GM12878 (cell line): ENCODE results near the gene PI4KB. TPM values are rescaled to one million over a fixed set of nuclear protein-coding genes. Genes with fewer than 3 reads are reported as not detected.
A peak's percentile ranks its signal among the peaks of the same experiment; 100 is the strongest.

Source experiments
- IKZF1 ChIP-seq: fragments of 450-650 bp; conservative IDR thresholded peaks from 2 replicates; pipeline ENCODE4 v1.6.1; 2017; ENCODE audit warnings: antibody characterized with exemption, mild to moderate bottlenecking
- MTA3 ChIP-seq: IDR thresholded peaks from 2 replicates; pipeline ENCODE4 v1.6.1; 2012; ENCODE audit warnings: low read length, inconsistent platforms, borderline replicate concordance
- NFIC ChIP-seq: IDR thresholded peaks from 2 replicates; pipeline ENCODE4 v1.6.1; 2012; ENCODE audit warnings: low read depth, mild to moderate bottlenecking, inconsistent platforms, low read length, moderate library complexity
- PML ChIP-seq: IDR thresholded peaks from 2 replicates; pipeline ENCODE4 v1.6.1; 2012; ENCODE audit warnings: low read length, inconsistent platforms
- STAT1 ChIP-seq: fragments of 450-650 bp; conservative IDR thresholded peaks from 2 replicates; pipeline ENCODE4 v1.6.1; 2014; ENCODE audit warnings: antibody characterized with exemption, mild to moderate bottlenecking
- polyA plus RNA-seq, 11 experiments: library from polyadenylated mRNA; depleted of rRNA in 4 of 11; unstranded in 6 of 11; stranded (reverse) in 5 of 11; fragments of >200 nt; fragmentation: Nextera tagmentation in 4 of 11; fragmentation: Illumina TruSeq in 1 of 11; extraction: Ambion mirVana in 4 of 11; extraction: Trizol in 1 of 11; gene quantifications; 1 replicate in 1 of 11; 2 replicates in 10 of 11; pipeline versions ENCODE4 v1.2.1 to v1.2.3, GENCODE V29; 2011 to 2016; ENCODE audit warnings: inconsistent platforms in 2 of 11, missing spikeins in 2 of 11, low read depth in 1 of 11
- total RNA-seq, 4 experiments: library from RNA; depleted of rRNA in 3 of 4; stranded (reverse); fragments of >200 nt in 3 of 4; fragmentation: Illumina TruSeq in 1 of 4; extraction: Trizol in 1 of 4; gene quantifications; 2 replicates each; pipeline versions ENCODE4 v1.2.1 to v1.2.3, GENCODE V29; 2013 to 2021
- TF ChIP-seq, protein P1 (sequence below): IDR thresholded peaks from 2 replicates; pipeline ENCODE4 v1.6.1; 2012; ENCODE audit warnings: low read length, inconsistent platforms
- TF ChIP-seq, protein P2 (sequence below): fragments of 450-650 bp; IDR thresholded peaks from 2 replicates; pipeline ENCODE4 v1.6.1; 2017; ENCODE audit warnings: mild to moderate bottlenecking, low read depth, inconsistent platforms; ENCODE audit not compliant: poor library complexity, severe bottlenecking

Gene PI4KB
- total and polyA plus RNA-seq, 10 of the 15 experiments (the other 5 are each of a cell fraction or from before 2014, with no cell fraction given): 3.3 to 88.3 (median 51.7) TPM

DNA sequence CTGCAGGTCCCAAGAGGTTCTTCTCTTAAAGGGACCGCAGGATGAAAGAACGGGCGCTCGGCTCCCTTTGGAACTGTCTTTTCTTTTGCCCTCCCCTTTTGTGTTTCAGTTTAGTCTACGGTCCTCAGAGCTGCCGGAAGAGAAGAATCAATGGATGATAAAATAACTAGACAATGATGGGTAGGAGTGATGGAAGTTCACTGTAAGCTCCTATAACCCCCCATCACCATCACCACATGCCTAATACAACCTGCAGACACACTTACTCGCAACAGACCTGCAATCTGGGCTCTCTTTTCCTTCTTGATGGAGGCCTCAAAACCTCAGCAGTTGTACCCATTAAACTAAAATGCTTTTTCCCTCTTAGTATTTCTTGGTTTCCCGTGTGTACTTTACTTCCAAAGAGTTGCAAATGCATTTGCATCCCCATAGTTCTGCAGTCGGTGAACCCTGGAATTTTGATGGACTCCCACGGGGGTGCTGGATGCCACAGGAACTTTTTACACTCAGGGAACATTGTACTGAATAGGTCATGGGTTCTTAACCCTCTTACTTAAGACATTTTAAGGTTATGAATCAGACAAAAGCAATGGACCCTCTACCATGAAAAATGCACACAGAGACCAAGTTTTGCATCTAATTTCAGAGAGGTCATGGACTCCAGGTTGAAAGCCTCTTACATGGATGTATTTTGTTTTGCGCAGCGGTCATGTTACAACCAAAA lies 20.5 kb upstream of the PI4KB start (continued):
- TF ChIP-seq, protein P1, sequence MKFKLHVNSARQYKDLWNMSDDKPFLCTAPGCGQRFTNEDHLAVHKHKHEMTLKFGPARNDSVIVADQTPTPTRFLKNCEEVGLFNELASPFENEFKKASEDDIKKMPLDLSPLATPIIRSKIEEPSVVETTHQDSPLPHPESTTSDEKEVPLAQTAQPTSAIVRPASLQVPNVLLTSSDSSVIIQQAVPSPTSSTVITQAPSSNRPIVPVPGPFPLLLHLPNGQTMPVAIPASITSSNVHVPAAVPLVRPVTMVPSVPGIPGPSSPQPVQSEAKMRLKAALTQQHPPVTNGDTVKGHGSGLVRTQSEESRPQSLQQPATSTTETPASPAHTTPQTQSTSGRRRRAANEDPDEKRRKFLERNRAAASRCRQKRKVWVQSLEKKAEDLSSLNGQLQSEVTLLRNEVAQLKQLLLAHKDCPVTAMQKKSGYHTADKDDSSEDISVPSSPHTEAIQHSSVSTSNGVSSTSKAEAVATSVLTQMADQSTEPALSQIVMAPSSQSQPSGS: no peak; the same call in 1 of the 2 replicates
- peak; percentile 32; the same call in 1 of the 2 replicates for TF ChIP-seq NFIC
- TF ChIP-seq STAT1: 0 out of 2 replicates have a peak, but pooled peaks have one; percentile 58
- TF ChIP-seq, protein P2, sequence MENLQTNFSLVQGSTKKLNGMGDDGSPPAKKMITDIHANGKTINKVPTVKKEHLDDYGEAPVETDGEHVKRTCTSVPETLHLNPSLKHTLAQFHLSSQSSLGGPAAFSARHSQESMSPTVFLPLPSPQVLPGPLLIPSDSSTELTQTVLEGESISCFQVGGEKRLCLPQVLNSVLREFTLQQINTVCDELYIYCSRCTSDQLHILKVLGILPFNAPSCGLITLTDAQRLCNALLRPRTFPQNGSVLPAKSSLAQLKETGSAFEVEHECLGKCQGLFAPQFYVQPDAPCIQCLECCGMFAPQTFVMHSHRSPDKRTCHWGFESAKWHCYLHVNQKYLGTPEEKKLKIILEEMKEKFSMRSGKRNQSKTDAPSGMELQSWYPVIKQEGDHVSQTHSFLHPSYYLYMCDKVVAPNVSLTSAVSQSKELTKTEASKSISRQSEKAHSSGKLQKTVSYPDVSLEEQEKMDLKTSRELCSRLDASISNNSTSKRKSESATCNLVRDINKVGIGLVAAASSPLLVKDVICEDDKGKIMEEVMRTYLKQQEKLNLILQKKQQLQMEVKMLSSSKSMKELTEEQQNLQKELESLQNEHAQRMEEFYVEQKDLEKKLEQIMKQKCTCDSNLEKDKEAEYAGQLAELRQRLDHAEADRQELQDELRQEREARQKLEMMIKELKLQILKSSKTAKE: peak; percentile 32
- TF ChIP-seq IKZF1: peak; percentile 19
- TF ChIP-seq MTA3: 0 out of 2 replicates have a peak, but pooled peaks have one; percentile 53
- TF ChIP-seq PML: peak; percentile 9; the same call in 1 of the 2 replicates
- TF ChIP-seq, all 136 proteins: peak for 14
